BLaER1 treated with 17β-estradiol and CSF1 and Interleukin-3, amounts not matched to agents 10 nM and 100 nM (cell line): Measurements from ENCODE around the gene UVRAG.

ENCODE experiments used
- H3K27ac ChIP-seq, 11 experiments: shearing (Covaris generic); formaldehyde crosslinking; 2 replicates each; pipeline ENCODE4 v1.8.1; 2022
- H3K27me3 ChIP-seq, 11 experiments: shearing (Covaris generic); formaldehyde crosslinking; 2 replicates each; pipeline ENCODE4 v1.8.1; 2022
- H3K36me3 ChIP-seq, 11 experiments: shearing (Covaris generic); formaldehyde crosslinking; 2 replicates each; pipeline ENCODE4 v1.8.1; 2022
- H3K4me1 ChIP-seq, 10 experiments: shearing (Covaris generic); formaldehyde crosslinking; 2 replicates each; pipeline ENCODE4 v1.8.1; 2022
- H3K4me2 ChIP-seq, 11 experiments: shearing (Covaris generic); formaldehyde crosslinking; 2 replicates each; pipeline ENCODE4 v1.8.1; 2022
- H3K4me3 ChIP-seq, 10 experiments: shearing (Covaris generic); formaldehyde crosslinking; 2 replicates each; pipeline ENCODE4 v1.8.1; 2022
- H3K9ac ChIP-seq, 11 experiments: shearing (Covaris generic); formaldehyde crosslinking; 2 replicates each; pipeline ENCODE4 v1.8.1; 2022
- H3K9me3 ChIP-seq, 11 experiments: shearing (Covaris generic); formaldehyde crosslinking; replicated peaks in 1 of 11; 2 replicates each; pipeline ENCODE4 v1.8.1; 2022
- H4K20me1 ChIP-seq, 11 experiments: shearing (Covaris generic); formaldehyde crosslinking; 2 replicates each; pipeline ENCODE4 v1.8.1; 2022
- Cebpa-rat ChIP-seq, 11 experiments: shearing (Covaris generic); IDR thresholded peaks; 2 replicates each; pipeline ENCODE4 v1.8.1; 2022

The UVRAG gene

DNA sequence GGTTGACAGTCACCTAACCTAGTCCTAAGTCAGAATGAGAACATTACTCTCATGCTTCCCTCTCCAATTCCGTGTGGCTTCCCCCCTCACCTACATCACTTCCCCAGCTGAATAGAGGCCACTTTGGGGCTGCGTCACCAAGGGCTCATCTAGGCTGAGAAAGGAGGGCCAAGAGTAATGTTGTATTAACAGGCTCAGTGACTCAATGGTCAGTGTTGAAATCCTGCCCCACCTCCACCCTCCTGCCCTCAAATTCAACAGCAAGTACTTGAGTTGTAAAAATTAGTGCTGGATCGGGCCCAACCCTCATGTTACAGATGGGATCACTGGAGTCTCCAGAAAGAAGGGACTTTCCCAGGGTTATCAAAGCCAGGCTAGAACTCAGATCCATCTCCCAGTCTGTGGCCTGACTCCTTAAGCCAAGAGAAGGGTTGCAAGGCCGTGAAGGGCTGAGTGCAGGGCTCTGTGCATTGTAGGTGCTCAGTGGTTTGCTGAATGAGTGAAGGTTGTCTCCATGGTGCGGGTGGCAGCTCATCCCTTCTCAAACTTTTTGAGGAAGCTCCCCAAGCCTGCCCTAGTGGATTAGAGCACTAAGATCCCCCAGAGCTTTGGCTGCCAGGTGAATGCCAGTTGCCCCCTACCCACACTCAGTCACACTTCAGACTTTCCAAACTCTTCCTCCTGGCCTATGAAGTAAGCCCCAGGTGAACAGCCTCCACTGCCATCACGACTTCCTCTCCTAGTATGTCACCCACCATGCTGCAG, 43.2 kb upstream of the UVRAG start:
- Histone ChIP-seq H3K9ac (no peak overlapping the region), H4K20me1 (0 out of 22 replicates have a peak, but pooled peaks cover 0 to 3% (median 0%) of the 10 kb centered on the region in 11 experiments), H3K4me3 (no peak overlapping the region), H3K27ac (no peak overlapping the region), H3K4me2 (peak overlapping the region in 2 of 11 experiments; percentile 1 to 10; a peak in 1 of 22 replicates), H3K36me3 (no peaks in the 10 kb centered on the region), H3K27me3 (peaks cover 32 to 50% (median 45%) of the 10 kb centered on the region in 11 experiments), H3K9me3 (peaks cover 0 to 8% (median 0%) of the 10 kb centered on the region in 11 experiments; a peak in 2 of 22 replicates), H3K4me1 (peaks cover 11 to 47% (median 25%) of the 10 kb centered on the region in 10 experiments)
- TF ChIP-seq Cebpa-rat (IDR thresholded peaks at IDR 0.05) = no peak

DNA sequence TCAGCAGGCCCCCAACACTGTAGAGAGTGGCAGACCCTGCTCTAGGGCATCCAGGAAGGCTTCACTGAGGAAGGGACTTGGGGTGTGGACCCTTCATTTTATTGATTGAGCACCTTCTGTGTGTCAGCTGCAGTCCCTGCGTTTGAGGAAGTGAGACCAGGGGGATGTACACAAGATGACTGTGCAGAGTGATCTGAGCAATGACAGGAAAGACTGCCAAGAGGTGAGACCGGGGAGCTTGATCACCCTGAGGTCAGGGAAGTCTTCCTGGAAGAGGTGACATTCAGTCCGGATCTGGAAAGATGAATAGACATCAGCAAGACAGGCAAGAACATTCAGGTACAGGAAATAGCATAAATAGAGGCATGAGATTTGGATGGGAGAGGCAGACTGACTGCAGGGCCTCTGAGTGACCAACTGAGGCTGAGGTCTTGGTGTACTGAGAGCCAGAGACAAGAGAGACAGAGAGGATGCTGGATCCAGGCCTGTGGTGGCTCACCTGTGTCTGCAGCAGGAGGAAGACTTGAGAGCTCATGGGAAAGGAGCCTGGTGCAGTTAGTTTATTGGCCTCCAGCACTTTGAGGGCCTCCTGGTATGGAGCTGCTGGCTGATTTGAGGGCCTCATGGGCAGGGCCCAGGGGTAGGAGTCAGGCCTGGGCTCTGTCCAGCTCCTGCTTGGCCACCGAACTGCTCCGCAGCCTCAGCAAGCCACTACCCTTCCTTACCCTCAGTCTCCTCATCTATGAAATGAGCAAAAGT, 41.2 kb upstream of the UVRAG start:
- Histone ChIP-seq H3K27ac (peak overlapping the region in 6 of 11 experiments; percentile 6 to 65 (median 43); a peak in 10 of 22 replicates), H3K27me3 (peaks cover 13 to 30% (median 26%) of the 10 kb centered on the region in 11 experiments), H3K4me3 (no peak overlapping the region), H3K9ac (no peak overlapping the region), H3K4me1 (peaks cover 9 to 55% (median 29%) of the 10 kb centered on the region in 10 experiments), H3K36me3 (no peaks in the 10 kb centered on the region), H3K9me3 (peaks cover 0 to 6% (median 0%) of the 10 kb centered on the region in 11 experiments; a peak in 2 of 22 replicates), H4K20me1 (0 out of 22 replicates have a peak, but pooled peaks cover 0 to 3% (median 0%) of the 10 kb centered on the region in 11 experiments), H3K4me2 (peak overlapping the region in 8 of 11 experiments; percentile 10 to 75 (median 59); a peak in 11 of 22 replicates)
- no peak for TF ChIP-seq Cebpa-rat (IDR thresholded peaks at IDR 0.05)

DNA sequence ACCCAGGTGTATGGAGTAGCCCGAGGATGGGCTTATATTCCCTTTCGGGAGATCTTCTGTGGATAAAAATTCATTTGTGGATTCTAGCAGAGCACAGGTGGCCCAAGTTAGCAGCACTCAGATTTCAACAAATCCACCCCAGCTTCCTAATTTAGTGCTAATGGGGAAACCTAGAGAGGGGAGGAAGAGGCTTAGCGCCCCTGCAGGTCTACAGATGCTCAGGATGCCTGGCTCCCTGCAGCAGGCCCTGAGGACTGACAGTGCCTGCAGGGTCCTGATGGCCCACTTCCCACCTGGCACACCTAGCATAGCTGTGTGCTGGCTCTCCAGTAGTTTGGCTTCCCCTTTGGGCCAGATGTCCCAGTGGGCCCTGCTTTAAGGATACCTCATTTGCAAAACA, 40.0 kb upstream of the UVRAG start:
- H3K4me3 ChIP-seq = no peak overlapping the region
- H3K4me2 ChIP-seq = no peak overlapping the region
- no peaks in the 10 kb centered on the region for H4K20me1 ChIP-seq
- no peak overlapping the region for H3K27ac ChIP-seq
- no peaks in the 10 kb centered on the region for H3K36me3 ChIP-seq
- H3K9me3 ChIP-seq = no peaks in the 10 kb centered on the region
- peaks cover 2 to 17% (median 13%) of the 10 kb centered on the region in 11 experiments; a peak in 21 of 22 replicates for H3K27me3 ChIP-seq
- no peak overlapping the region for H3K9ac ChIP-seq
- peaks cover 6 to 58% (median 26%) of the 10 kb centered on the region in 10 experiments; a peak in 19 of 20 replicates for H3K4me1 ChIP-seq
- TF ChIP-seq Cebpa-rat (IDR thresholded peaks at IDR 0.05) = no peak

DNA sequence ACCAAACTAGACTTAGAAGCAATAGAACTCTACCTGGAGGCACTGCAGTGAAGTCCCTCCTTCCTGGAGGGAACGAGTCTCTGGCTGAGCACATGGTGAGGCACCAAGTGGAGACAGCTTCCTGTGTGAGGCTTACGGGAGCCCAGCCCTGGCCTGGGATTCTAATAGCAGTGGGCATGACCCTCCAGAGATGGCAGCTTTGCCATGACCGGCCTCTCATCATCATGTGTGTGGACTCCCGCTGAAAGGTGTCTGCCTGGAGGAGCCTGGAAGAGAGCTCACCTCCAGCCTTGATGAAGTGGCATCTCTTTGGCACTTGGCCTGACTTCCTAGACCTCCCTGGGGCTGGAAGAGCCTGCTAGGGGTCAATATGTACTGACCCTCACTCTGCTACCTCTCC, 38.5 kb upstream of the UVRAG start:
- Histone ChIP-seq H3K4me3 (no peak overlapping the region), H4K20me1 (no peaks in the 10 kb centered on the region), H3K36me3 (no peaks in the 10 kb centered on the region), H3K9me3 (no peaks in the 10 kb centered on the region), H3K27me3 (peaks cover 0 to 2% (median 0%) of the 10 kb centered on the region in 11 experiments; a peak in 4 of 22 replicates), H3K27ac (0 out of 22 replicates have a peak overlapping the region, but pooled peaks of 1 of the 11 experiments have one; percentile 33), H3K4me1 (peaks cover 6 to 60% (median 26%) of the 10 kb centered on the region in 10 experiments; a peak in 19 of 20 replicates), H3K4me2 (peak overlapping the region in 5 of 11 experiments; percentile 60 to 72 (median 63); a peak in 8 of 22 replicates), H3K9ac (no peak overlapping the region)
- no peak for TF ChIP-seq Cebpa-rat (IDR thresholded peaks at IDR 0.05)

DNA sequence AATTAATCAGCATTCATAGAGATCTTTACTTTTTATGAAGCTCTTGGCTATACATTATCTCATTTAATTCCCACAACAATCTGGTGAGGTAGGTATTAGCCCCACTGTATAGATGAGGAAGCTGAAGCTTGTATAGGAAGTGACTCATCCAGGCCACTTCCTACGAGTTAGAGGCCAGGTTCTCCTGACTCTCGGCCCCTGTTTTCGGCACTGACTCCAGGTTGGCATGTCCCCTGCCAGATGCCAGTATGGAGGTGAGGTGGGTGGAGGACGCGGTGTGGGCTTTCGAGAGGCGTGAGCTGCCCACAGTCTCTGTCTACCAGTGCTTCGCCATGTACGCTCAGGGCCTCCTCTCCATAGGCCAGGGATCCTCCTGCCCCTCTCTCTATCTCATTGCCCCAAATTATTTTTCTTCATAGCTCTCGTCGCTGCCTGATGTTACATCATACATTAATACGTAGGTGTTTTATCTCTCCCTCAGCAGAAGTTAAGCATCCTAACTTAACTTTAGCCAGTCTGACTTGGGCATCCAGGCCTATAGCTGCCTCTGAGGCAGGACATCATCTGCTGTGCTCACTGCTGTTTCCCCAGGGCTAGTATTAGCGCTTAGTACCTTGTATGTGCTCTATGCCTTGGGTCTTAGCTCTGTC, 37.4 kb upstream of the UVRAG start:
- TF ChIP-seq Cebpa-rat (IDR thresholded peaks at IDR 0.05) = no peak
- H3K9ac ChIP-seq = no peak overlapping the region
- H3K9me3 ChIP-seq = no peaks in the 10 kb centered on the region
- no peaks in the 10 kb centered on the region for H3K27me3 ChIP-seq
- H4K20me1 ChIP-seq = no peaks in the 10 kb centered on the region
- peaks cover 6 to 50% (median 27%) of the 10 kb centered on the region in 10 experiments; a peak in 19 of 20 replicates for H3K4me1 ChIP-seq
- peak overlapping the region; percentile 16 to 72 (median 37); a peak in 15 of 22 replicates for H3K4me2 ChIP-seq
- no peaks in the 10 kb centered on the region for H3K36me3 ChIP-seq
- H3K27ac ChIP-seq = 0 out of 22 replicates have a peak overlapping the region, but pooled peaks of 1 of the 11 experiments have one; percentile 33
- no peak overlapping the region for H3K4me3 ChIP-seq

DNA sequence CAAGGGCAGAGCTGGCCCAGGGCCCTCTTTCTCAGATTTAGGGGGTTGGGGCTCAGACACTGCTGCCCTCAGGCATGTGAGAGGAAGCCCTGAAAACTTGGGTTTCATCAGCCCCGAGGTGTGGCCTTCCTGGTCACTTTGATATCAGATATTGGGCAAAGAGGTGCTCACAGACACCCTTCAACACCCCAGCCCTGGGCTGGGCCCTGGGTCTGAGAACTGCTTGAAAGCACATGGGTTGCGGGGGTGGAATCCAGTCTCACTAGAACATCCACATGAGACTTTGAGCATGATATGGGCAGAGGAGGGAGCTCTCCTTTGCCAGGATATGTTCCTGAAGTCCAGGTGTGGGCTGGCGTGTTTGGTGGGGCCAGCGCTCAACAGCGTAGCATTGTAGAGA, 36.0 kb upstream of the UVRAG start:
- H3K9me3 ChIP-seq = no peaks in the 10 kb centered on the region
- no peaks in the 10 kb centered on the region for H4K20me1 ChIP-seq
- H3K27ac ChIP-seq = no peak overlapping the region
- H3K36me3 ChIP-seq = no peaks in the 10 kb centered on the region
- H3K4me3 ChIP-seq = no peak overlapping the region
- H3K4me1 ChIP-seq = peaks cover 10 to 44% (median 22%) of the 10 kb centered on the region in 10 experiments
- H3K9ac ChIP-seq = no peak overlapping the region
- TF ChIP-seq Cebpa-rat (IDR thresholded peaks at IDR 0.05) = no peak
- no peaks in the 10 kb centered on the region for H3K27me3 ChIP-seq
- no peak overlapping the region for H3K4me2 ChIP-seq

DNA sequence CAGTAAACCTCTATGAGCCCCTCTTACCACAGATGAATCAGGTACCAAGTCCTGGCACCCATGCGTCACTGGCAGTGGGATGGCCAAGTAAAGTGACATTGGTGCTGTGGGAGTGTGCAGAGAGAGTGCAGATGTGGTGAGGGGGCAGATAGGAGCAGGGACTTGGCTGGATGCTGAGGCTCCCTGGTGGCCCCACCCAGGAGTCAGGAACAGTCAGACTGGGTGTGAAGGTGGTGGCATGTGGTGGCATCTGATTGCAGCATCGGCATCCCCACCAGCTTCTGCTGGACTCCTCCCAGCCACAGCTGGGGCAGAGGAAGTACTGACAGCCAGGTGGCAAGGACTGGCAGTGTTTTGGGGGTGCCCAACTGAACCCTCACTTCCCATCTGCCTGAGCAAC, 35.0 kb upstream of the UVRAG start:
- H3K4me2 ChIP-seq = peak overlapping the region in 1 of 11 experiments; percentile 11; a peak in 2 of 22 replicates
- no peaks in the 10 kb centered on the region for H4K20me1 ChIP-seq
- H3K4me1 ChIP-seq = peaks cover 8 to 37% (median 19%) of the 10 kb centered on the region in 10 experiments
- no peak for TF ChIP-seq Cebpa-rat (IDR thresholded peaks at IDR 0.05)
- H3K4me3 ChIP-seq = no peak overlapping the region
- H3K27ac ChIP-seq = no peak overlapping the region
- H3K9me3 ChIP-seq = no peaks in the 10 kb centered on the region
- H3K9ac ChIP-seq = no peak overlapping the region
- H3K27me3 ChIP-seq = no peaks in the 10 kb centered on the region
- H3K36me3 ChIP-seq = no peaks in the 10 kb centered on the region

DNA sequence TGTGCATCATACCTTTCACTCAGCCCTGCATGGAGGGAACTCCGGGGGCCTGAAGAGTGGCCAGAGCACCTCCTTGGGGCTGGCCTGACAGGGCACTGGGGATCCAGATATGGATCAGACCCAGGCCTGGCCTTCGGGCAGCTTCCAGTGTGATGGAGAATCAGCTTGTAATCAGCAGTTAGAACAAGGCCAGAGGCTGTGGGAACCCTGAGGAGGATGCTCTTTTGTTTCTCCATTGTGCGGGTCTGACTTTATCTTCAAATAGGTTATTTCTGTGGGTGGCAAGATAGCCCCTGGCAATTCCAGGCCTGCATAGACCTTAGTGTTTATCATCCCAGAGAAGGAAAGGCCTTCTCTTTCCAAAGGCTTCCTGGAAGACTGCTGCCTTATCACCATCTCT, 34.1 kb upstream of the UVRAG start:
- TF ChIP-seq Cebpa-rat (IDR thresholded peaks at IDR 0.05) = no peak
- Histone ChIP-seq H3K27ac (no peak overlapping the region), H3K36me3 (no peaks in the 10 kb centered on the region), H3K27me3 (no peaks in the 10 kb centered on the region), H3K9ac (no peak overlapping the region), H3K4me1 (peaks cover 8 to 37% (median 19%) of the 10 kb centered on the region in 10 experiments), H3K4me3 (no peak overlapping the region), H3K9me3 (no peaks in the 10 kb centered on the region), H3K4me2 (no peak overlapping the region), H4K20me1 (no peaks in the 10 kb centered on the region)
